22Rv1 (cell line): Measurements from ENCODE around the gene DDB1.

Experiments used
- H3K27ac ChIP-seq: fragments of 450-650 bp; 2 replicates; pipeline ENCODE4 v1.5.1; 2017
- ZFX ChIP-seq: fragments of 450-650 bp; IDR thresholded peaks from 2 replicates; pipeline ENCODE4 v1.6.1; 2017; ENCODE audit warnings: antibody characterized with exemption, borderline replicate concordance
- TF ChIP-seq, protein P1 (sequence below): fragments of 450-650 bp; IDR thresholded peaks from 2 replicates; pipeline ENCODE4 v1.5.1; 2017; ENCODE audit warnings: mild to moderate bottlenecking

DDB1 gene

DNA sequence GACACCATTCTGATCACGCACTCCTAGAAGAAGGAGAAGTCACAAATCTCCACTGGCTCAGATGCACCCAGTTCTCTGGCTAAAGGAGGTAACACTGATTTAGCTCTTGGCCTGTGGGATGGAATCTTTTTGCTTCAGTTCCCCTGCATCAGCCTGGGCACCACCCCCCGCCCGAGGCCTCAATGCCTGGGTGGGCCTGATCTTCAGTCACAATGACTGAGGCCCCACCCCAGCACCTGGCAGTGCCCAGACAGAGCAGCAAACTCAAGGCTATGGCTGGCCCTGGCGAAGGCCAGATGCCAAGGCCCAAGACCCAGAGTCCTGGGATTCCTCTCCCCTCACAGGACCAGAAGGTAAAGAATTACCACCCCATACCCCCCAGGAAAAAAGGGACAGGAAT is 23.8 kb upstream of the DDB1 start:
- H3K27ac ChIP-seq, result no peak overlapping the region
- TF ChIP-seq, protein P1, sequence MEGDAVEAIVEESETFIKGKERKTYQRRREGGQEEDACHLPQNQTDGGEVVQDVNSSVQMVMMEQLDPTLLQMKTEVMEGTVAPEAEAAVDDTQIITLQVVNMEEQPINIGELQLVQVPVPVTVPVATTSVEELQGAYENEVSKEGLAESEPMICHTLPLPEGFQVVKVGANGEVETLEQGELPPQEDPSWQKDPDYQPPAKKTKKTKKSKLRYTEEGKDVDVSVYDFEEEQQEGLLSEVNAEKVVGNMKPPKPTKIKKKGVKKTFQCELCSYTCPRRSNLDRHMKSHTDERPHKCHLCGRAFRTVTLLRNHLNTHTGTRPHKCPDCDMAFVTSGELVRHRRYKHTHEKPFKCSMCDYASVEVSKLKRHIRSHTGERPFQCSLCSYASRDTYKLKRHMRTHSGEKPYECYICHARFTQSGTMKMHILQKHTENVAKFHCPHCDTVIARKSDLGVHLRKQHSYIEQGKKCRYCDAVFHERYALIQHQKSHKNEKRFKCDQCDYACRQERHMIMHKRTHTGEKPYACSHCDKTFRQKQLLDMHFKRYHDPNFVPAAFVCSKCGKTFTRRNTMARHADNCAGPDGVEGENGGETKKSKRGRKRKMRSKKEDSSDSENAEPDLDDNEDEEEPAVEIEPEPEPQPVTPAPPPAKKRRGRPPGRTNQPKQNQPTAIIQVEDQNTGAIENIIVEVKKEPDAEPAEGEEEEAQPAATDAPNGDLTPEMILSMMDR, result no peak
- no peak for TF ChIP-seq ZFX

DNA sequence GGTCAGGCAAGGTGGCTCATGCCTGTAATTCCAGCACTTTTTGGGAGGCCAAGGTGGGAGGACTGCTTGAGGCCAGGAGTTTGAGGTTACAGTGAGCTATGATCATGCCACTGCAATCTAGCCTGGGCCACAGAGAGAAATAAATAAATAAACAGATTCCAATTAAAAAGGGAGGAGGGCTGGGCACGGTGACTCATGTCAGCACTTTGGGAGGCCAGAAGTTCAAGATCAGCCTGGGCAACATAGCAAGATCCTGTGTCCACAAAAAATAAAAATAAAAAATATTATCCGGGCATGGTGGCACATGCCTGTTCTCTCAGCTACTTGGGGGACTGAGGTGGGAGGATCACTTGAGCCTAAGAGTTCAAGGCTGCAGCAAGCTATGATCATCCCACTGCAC is 21.3 kb upstream of the DDB1 start:
- H3K27ac ChIP-seq, result no peak overlapping the region
- TF ChIP-seq, protein P1, result no peak
- no peak for TF ChIP-seq ZFX

DNA sequence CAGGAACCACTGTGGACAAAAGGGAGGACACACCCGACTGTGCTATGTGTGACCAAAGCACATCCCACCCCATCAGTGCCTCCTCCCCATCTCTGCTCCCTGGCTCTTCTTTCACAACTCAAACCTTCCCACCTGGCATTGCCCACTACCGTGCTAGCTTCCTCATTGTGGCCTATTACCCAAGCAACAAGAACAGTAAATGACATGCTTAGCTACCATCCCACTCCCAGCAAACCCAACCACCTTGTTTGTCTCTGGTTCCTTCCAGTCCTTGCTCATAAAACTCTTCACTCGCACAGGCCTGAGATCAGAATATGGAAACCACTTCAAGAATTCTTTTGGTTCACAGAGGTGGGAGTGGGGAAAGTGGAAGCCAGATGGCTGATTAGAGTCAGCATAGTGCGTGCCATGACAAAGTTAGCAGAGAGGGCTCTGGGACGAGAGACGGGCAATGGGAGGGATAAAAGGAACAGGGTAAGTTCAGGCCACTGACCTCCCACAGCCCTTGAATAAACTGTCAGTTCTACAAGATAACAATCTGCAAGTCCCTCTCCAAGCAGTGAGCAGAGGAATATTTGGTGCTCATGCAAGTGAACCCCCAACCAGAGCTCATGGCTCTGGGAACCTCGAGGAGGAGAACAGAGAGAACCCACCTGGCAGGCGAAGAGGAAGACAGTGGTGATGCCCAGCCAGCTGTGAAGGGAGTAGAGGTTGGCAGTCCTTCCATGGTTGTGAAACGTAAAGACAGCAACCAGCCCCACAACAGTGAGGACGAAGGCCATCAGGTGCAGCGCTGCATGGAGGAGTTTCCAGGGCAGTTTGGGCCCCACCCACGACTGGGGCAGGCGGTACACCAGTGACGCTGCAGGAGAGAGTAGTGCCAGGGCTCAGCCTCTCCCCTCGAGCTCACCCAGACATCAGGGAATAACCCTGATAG is 20.5 kb upstream of the DDB1 start:
- TF ChIP-seq ZFX, result no peak
- TF ChIP-seq, protein P1, result no peak

DNA sequence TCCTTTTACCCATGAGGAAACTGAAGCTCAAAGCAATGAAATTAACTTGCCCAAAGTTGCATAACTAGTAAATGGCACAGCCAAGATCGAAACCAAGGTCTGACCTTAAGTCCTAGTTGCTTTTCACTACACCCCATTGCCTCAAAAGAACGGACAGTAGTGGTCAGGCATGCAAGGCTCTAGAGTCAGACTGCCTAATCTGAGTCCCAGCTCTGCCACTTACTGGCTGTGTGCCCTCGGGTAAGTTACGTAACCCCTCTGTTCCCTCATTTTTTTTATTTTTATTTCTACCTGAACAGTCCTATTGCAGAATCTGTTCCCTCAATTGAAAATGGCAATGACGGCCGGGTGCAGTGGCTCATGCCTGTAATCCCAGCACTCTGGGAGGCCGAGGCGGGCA is 19.1 kb upstream of the DDB1 start:
- no peak for TF ChIP-seq ZFX
- TF ChIP-seq, protein P1, result no peak

More for the DNA sequence above, 20.5 kb upstream of the DDB1 start:
- no peak overlapping the region for H3K27ac ChIP-seq

DNA sequence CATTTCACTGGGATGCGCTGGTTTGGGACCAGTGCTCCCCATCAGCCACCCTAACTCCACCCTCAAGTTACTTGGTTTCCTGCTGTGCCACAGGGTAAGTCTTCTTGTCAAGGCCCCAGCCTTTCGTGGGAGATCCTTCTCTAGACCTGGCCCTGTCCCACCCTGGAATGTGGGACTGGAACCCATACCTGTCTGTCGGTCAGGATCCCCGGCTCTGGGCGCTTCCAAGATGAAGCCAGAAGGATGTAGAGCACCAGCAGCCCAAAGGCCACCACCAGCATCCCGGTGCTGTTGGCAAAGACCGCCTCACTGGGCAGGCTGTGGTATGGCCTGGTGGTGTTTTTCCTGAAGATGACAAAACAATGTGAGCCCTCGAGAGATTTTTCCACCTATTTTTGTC is 17.9 kb upstream of the DDB1 start:
- TF ChIP-seq ZFX, result no peak
- TF ChIP-seq, protein P1, result no peak
- no peak overlapping the region for H3K27ac ChIP-seq

More for the DNA sequence above, 19.1 kb upstream of the DDB1 start:
- no peak overlapping the region for H3K27ac ChIP-seq

DNA sequence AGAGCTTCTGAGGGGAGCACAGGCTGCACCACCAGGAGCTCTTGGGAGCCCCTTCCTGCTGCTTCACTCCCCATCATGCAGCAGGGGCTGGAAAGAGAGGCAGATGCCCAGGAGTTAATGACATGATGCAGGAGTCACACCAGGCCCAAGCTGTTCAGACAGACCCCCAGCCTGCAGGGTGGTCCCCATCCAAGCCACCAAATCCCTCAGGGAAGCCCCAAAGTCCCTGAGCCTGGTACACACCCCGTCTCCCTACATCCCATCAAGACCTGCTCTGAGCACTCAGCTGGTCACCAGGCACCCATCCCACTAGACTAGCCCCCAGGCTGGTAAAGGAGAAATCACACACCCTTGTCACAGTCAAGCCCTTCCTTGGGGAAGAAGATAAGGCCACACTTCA is 17.4 kb upstream of the DDB1 start:
- no peak for TF ChIP-seq ZFX
- TF ChIP-seq, protein P1, result no peak
- no peak overlapping the region for H3K27ac ChIP-seq

DNA sequence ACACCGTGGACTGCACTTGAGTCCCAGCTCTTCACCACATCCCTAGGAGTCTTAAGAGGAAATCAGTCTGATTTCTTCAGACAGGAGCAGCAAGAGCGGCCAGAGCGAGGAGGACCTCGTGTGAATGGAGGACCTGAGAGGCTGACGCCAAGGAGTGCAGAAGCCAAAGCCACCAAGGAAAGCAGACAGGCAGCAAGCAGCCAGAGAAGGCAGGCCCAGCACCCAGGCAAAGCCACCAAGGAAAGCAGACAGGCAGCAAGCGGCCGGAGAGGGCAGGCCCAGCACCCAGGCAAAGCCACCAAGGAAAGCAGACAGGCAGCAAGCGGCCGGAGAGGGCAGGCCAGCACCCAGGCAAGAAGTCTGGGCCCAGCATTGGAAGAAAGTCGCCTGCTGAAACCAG is 17.0 kb upstream of the DDB1 start:
- TF ChIP-seq, protein P1, result no peak
- no peak for TF ChIP-seq ZFX
- H3K27ac ChIP-seq, result no peak overlapping the region
